ENCODE results near the gene MMP25. TPM values are rescaled to one million over a fixed set of nuclear protein-coding genes. Genes with fewer than 3 reads are reported as not detected.
"Not testable (repeated sequence)": the region's sequence is repeated elsewhere in the genome, so short reads cannot be mapped to it uniquely, and the experiment has no call there.

MMP25 gene
- total and polyA plus RNA-seq, 10 of the 15 experiments (the other 5 are each of a cell fraction or from before 2014, with no cell fraction given), result 0.03 to 0.36 (median 0.13) TPM; not detected in 1

GRCh38 chr16:3054965-3055733 lies 8.8 kb downstream of the MMP25 start:
- Histone ChIP-seq H3K4me1 (ENCODE audit: control insufficient read depth, insufficient read depth, low read length) (peaks cover 16% of the 10 kb centered on the region), H4K20me1 (ENCODE audit: control insufficient read depth, insufficient read depth) (no peaks in the 10 kb centered on the region), H3K9me3 (replicated peaks; ENCODE audit: control insufficient read depth, insufficient read depth, low read length) (no peaks in the 10 kb centered on the region), H3K4me3 (no peak overlapping the region), H2AFZ (ENCODE audit: control insufficient read depth, low read depth, low read length) (no peak overlapping the region), H3K27ac (ENCODE audit: control insufficient read depth, insufficient read depth) (no peak overlapping the region), H3K27me3 (replicated peaks in 1 of 2; ENCODE audit: control insufficient read depth in 2 of 2, insufficient read depth in 2 of 2, low read length in 1 of 2) (no peaks in the 10 kb centered on the region), H3K36me3 (ENCODE audit: control insufficient read depth in 2 of 2, insufficient read depth in 2 of 2, low read length in 1 of 2) (no peaks in the 10 kb centered on the region), H3K9ac (ENCODE audit: control insufficient read depth, insufficient read depth, low read length) (no peak overlapping the region), H3K79me2 (ENCODE audit: control insufficient read depth, insufficient read depth, low read length) (no peaks in the 10 kb centered on the region), H3K4me2 (ENCODE audit: control insufficient read depth, insufficient read depth) (0 out of 2 replicates have a peak overlapping the region, but pooled peaks have one; percentile 9)
- FAIRE-seq (no peak), DNase-seq (ENCODE audit: low read depth, low spot score) (no peak), ATAC-seq (no peak)
- TF ChIP-seq EP300 (IDR thresholded peaks at IDR 0.05; ENCODE audit: borderline replicate concordance in 1 of 2, control insufficient read depth in 1 of 2, low read depth in 2 of 2, low read length in 2 of 2) (no peak), CREM (IDR thresholded peaks at IDR 0.05; ENCODE audit: low read depth) (peak; percentile 42; the same call in 1 of the 2 replicates), GABPA (IDR thresholded peaks at IDR 0.05; ENCODE audit: low read depth) (peak; percentile 71; the same call in 1 of the 2 replicates), CREB1 (IDR thresholded peaks at IDR 0.05; ENCODE audit: low read depth) (peak; percentile 82)
- in situ Hi-C loops (cut with MboI), result no loop called here
- CTCF ChIA-PET, result interaction anchor here (1.1 to 1.7 kb wide), 2 partner anchors 23 to 51 kb away, joined by 4 read pairs; no protein-coding TSS in a partner anchor
- POLR2A ChIA-PET, result no interaction called here
- RAD21 ChIA-PET (ENCODE audit: unreplicated experiment), result no interaction called here
- intact Hi-C loops (cut with micrococcal nuclease; ENCODE audit: unreplicated experiment), result no loop called here
- SMC1A ChIA-PET (ENCODE audit: uncharacterized antibody, unreplicated experiment), result interaction anchor here (1.7 kb wide), 1 partner anchor 23 kb away, joined by 5 read pairs; no protein-coding TSS in a partner anchor
- 48% methylated on average over 17 of the region's 17 CpGs for WGBS (ENCODE audit: insufficient coverage, insufficient replicate concordance, low lambda C conversion rate, missing lambda C conversion rate)
- BruUV-seq (replicated peaks), result no TSS peak

GRCh38 chr16:3055734-3056115 lies 9.4 kb downstream of the MMP25 start:
- H3K27ac ChIP-seq (ENCODE audit: control insufficient read depth, insufficient read depth); H3K9me3 ChIP-seq (replicated peaks; ENCODE audit: control insufficient read depth, insufficient read depth, low read length); H2AFZ ChIP-seq (ENCODE audit: control insufficient read depth, low read depth, low read length); H3K4me3 ChIP-seq; H3K27me3 ChIP-seq (replicated peaks in 1 of 2; ENCODE audit: control insufficient read depth in 2 of 2, insufficient read depth in 2 of 2, low read length in 1 of 2); H3K9ac ChIP-seq (ENCODE audit: control insufficient read depth, insufficient read depth, low read length); intact Hi-C loops (cut with micrococcal nuclease; ENCODE audit: unreplicated experiment); BruUV-seq (replicated peaks); FAIRE-seq; H4K20me1 ChIP-seq (ENCODE audit: control insufficient read depth, insufficient read depth); in situ Hi-C loops (cut with MboI); H3K36me3 ChIP-seq (ENCODE audit: control insufficient read depth in 2 of 2, insufficient read depth in 2 of 2, low read length in 1 of 2); ATAC-seq; H3K79me2 ChIP-seq (ENCODE audit: control insufficient read depth, insufficient read depth, low read length); POLR2A ChIA-PET; DNase-seq (ENCODE audit: low read depth, low spot score): not testable (repeated sequence)
- Histone ChIP-seq H3K4me2 (ENCODE audit: control insufficient read depth, insufficient read depth) (0 out of 2 replicates have a peak overlapping the region, but pooled peaks have one; percentile 9), H3K4me1 (ENCODE audit: control insufficient read depth, insufficient read depth, low read length) (peaks cover 16% of the 10 kb centered on the region)
- CTCF ChIA-PET, result interaction anchor here (1.7 kb wide), 2 partner anchors 24 to 52 kb away, joined by 4 to 5 read pairs; no protein-coding TSS in a partner anchor
- WGBS (ENCODE audit: insufficient coverage, insufficient replicate concordance, low lambda C conversion rate, missing lambda C conversion rate), result 90% methylated on average over 9 of the region's 9 CpGs
- RAD21 ChIA-PET (ENCODE audit: unreplicated experiment), result interaction anchor here (1.0 kb wide), 1 partner anchor 74 kb away, joined by 3 read pairs; no protein-coding TSS in a partner anchor
- SMC1A ChIA-PET (ENCODE audit: uncharacterized antibody, unreplicated experiment), result interaction anchor here (1.7 kb wide), 1 partner anchor 23 kb away, joined by 5 read pairs; no protein-coding TSS in a partner anchor
